Smooth muscle cell of the brain vasculature (primary cell): ENCODE results near the gene OSBPL5.
"Not testable (repeated sequence)": the region's sequence is repeated elsewhere in the genome, so short reads cannot be mapped to it uniquely, and the experiment has no call there.

Source experiments
- DNase-seq: peaks from one replicate; pipeline ENCODE4 v3.0.0-alpha.2; 2012; ENCODE audit warnings: low read depth, low spot score

The OSBPL5 gene

GRCh38 chr11:3121931-3122774, 43.0 kb downstream of the OSBPL5 start:
- no peak for DNase-seq

DNA sequence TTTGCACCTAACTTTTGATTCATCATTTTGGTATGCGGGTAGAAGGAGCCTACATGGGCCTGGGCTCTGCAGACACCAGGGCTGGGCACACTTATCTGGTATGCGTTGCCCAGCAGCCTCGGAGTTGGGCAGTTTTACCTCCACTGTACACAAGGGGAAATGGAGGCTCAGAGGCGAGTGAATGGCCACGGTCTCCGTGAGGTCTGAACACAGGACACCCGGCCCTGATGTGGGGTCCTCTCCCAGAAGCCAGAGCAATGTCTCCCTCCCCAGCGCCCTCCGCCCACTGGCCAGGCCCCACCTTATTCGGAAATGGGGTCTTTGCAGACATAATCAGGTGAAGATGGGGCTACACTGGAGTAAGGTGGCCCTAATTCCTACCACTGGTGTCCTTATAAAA, 43.7 kb downstream of the OSBPL5 start:
- no peak for DNase-seq

- DNase-seq, result no peak
These were observed 44.9 kb downstream of the OSBPL5 start for GRCh38 chr11:3120071-3120792.

DNA sequence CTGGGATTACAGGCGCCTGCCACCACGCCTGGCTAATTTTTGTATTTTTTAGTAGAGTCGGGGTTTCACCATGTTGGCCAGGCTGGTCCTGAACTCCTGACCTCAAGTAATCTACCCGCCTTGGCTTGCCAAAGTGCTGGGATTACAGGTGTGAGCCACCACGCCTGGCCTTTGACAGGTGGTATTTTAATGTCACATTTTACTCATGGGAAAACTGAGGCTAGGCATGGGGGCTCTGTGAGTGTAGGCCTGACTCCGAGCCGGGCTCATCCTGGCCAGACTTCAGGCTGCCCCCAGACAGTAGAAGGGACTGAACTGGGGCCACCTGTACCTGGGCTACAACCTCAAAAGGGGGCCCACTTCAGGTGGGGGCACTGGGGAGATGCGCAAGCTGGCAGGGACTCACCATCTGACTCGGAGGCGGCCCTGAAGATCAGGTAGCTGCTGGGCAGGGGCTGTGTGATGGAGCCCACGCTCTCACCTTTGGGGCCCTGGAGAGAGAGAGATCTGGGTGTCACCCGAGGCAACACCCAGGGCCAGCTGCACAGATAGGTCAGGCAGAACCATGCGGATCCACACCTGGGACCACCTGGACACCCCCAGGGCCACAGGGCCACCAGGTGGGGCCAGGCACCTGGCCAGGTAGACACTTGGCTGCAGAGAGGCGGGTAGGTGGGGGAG, 45.8 kb downstream of the OSBPL5 start:
- no peak for DNase-seq

- no peak for DNase-seq
These were observed 49.8 kb downstream of the OSBPL5 start for GRCh38 chr11:3115321-3115720.

DNA sequence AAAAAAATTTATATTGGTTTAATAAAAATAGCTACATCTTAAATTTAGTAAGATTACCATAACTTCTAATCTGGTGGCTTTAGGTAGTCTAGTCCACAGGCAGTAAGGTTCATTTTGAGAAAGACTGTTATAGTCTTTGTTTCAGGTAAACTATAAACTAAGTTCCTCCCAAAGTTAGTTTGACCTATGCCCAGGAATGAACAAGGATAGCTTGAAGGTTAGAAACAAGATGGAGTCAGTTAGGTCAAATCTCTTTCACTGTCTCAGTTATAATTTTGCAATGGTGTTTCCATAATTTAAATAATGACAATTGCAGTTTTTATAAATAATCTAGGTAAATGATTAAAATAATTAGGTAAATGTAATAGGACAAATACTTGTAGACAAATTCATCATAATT, 51.4 kb downstream of the OSBPL5 start:
- DNase-seq, result not testable (repeated sequence)

DNA sequence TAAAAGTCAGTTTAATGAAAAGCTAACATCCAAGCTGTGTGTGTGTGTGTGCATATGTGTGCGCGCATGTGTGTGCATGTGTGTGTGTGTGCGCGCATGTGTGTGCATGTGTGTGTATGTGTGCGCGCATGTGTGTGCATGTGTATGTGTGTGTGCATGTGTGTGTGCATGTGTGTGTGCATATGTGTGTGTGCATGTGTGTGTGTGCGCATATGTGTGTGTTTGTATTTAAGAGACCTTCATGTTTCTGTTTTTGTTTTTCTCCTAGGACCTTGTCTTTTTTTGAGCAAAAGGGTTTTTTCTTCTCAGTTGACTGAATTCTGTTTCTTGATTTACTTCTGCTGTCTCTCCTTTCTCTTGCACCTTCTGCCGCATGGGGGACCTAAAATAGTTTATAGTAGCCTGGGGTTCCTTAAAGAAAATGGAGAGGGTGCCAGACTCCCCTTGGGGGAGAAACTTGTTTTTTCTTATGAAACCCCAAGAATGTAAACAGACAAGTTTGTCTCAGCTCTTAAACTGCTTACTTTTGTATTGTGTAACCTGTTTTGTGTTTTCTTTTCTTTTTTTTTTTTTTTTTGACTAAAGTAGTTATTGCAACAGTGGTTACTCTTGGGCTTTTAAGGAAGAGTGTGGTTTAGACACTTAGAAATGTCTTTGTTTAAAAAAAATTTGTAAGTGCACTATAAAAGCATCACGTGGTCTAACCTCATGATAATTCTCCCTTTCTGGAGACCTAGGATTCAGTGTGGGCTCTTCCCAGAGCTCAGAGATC, 53.0 kb downstream of the OSBPL5 start:
- no peak for DNase-seq

GRCh38 chr11:3111466-3111865, 53.6 kb downstream of the OSBPL5 start:
- DNase-seq, result no peak

DNA sequence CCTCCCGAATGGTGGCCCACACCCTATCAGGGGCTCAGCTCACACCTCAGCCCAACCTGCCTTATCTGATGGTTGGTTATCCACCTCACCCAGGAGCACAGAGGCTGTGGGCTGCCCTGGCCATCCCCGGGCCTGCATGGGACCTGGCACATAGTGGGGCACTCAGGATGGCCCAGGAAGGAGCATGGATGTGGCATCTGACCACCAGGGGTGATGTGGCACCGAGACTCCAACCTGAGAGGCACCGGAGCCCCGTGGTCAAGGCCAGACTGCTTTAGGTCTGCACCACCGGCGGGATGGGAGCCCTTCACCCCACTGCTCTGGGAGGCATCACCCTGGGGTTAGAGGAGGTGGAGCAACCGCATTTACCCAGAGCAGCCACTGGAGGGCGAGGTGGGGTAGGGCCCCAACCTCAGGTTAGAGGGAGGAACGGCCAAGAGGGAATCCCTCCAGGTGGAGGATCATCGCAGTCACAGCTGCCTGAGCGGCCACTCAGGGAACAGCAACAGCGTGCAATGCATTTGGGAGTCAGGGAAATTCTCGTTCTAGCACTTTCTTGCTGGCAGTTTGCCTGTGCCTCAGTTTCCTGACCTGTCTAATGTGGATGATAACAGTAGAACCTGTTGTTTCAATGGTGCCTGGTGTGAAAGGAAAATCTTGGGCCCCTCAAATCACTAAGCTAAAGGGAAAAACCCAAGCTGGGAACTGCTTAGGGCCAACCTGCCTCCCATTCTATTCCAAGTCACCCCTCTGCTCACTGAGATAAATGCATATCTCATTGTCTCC, 55.0 kb downstream of the OSBPL5 start:
- no peak for DNase-seq

DNA sequence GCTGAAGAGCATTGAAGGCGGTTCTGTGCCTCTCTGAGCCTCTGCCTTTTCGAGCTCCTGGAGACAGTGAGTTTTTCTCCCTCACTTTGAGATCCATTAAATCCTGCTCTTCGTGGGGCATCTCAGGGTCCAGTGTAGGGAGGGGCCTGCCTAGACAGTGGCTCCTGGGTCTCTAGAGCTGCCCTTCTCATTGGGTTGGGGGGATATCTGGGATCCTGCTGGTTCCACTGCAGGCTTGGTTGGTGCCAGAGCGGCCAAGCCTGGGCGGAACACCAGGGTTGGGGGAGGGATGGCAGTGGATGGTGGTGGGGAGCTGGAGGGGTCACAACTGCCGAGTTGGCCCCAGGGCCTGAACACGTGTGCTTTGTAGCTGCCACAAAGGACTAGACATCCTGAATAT, 55.7 kb downstream of the OSBPL5 start:
- no peak for DNase-seq

- DNase-seq, result no peak
These were observed 56.9 kb downstream of the OSBPL5 start for GRCh38 chr11:3108183-3108721.

GRCh38 chr11:3107608-3108182, 57.4 kb downstream of the OSBPL5 start:
- no peak for DNase-seq

DNA sequence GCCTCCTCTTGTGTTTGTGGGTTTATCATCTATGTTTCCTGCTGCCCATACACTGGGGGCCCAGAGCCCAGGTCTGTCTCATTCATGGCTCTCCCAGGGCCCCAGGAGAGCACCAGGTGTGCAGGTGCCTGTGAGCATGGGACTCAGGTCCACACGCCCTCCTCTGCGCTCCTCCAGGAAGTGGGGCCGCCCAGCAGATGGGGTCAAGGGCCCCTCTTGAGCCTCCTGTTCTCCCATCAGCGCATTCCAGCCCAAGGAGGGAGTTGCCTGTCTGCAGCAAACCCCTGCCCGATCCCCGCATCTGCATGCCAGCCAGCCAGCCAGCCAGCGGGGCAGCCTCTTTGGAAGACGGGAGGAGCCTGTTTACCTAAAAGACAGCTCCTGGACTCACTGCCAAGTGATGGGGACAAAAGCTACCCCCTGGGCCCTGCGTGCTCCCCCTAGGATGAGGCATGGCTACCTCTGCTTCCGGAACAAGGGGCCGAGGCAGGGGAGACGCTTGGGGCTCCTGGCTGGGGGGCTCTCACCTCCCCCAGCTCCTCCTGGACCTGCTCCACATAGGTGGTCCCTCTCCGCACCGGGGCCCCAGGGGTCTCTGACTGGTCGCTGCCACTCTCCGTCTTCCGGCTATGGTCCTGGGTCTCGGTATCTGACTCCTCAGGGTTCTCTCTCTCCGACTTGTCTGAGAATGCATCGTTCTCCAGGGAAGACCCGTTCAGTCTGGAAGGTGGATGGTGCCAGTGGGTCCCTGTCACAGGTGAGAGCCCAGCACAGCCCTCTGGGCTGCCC, 58.2 kb downstream of the OSBPL5 start:
- no peak for DNase-seq

DNA sequence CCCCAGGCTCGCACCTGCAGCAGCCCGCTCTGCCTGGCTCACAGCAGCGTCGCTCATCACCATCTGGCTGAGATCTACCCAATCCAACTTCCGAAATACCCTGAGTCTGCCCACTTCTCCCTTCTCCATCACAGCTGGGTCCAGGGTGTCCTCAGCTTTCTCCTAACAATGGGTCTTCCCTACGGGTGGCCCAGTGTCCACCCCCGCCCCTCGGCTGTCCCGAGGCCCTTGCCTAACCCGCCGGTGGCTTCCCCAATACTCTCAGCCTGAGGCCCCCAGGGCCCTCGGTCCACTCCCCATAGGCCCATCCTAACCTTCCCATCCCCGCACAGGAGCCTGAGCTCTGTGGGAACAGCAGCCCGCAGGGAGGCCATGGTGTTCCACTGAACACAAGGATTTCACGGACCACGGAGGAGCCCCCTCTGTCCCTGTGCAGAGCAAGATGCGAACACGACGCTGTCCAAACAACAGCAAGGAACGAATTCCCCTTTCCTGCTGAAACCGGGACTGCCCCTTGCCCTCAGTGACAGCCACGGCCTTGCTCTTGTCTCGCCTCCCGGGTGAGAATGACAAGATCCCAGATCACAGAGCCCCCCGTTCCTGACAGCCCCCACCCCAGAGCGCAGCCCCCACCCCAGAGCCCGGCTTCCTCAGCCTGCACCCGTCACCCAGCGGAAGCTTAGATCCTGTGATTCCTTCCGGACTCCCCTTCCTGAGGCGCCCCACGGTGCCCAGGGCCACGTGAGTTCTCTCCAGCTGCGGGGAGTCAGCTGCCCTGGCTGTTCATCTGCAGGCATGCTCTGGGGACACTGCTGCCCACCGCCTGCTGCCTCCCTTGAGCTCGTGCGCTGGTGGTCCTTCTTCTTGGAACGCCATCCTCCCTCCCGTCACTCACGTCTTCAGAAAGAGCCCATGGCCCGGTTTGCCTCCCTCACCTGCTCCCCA, 59.0 kb downstream of the OSBPL5 start:
- DNase-seq, result no peak

DNA sequence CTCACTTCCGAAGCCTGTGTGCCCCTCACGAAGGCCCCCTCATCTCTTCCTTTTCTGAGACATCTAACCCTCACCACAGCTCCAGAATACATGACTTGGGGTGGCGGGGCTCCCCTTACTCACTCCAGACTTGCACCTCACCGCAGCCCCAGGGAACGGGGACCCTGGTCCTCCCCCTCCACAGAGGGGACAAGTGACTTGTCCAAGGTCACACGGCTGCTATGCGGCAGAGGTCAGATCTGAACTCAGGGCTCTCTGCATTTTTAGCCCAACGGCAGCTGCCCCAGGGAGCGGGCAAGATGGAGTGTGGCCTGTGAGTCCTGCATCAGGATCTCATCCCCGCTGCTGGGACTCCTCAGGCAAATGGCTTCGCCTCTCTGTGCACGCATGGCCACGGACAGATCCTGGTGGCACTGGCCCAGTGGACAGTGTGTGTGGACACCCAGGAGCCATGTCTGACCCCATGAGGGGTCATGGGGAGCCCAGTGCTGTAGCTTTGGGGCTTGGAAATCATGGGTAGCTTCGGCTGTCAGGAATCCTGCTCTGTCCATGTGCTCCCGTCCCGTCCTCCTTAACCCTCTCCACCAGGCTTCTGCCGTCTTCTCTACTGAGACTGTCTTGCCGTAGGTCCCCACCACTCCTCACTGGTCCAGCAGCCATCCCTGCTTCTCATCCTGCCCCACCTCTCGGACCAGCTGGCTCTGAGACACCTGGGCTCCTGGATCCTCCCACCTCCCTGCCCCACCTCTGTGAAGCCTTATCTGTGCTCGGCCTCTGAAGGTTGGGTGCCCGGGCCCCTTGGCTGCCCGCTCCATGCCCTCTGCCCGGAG, 59.9 kb downstream of the OSBPL5 start:
- no peak for DNase-seq

DNA sequence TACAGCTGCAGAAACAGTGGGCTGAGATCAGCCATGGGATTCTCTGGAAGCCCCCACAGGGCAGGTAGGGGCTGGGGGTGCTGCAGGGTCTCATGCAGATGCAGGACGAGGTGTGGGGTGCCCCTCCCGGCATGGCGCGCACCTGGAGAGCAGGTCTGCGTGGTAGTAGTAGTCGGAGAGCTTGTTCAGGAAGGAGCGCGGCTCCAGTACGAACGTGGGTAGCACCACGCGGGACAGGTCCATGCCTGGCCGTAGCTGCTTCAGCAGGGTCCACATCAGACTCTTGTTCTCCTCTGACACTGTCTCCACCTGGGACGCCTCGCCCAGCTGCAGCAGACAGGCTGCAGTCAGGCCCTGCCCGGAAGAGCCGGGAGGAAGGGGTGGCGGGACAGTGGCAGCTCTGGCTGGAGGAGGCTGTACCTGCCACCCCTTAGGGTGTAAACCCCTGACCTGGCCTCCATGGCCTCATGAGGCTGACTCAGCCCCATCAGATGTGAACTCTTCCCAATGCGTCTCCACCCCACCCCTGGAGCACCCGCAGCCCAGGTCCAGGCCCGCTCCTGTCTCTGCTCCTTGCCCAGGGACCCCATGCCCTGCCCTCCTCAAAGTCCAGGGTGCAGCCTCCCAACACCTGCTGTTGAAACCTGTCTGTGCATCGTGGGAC, 60.9 kb downstream of the OSBPL5 start:
- no peak for DNase-seq

- DNase-seq, result no peak
These were observed 62.0 kb downstream of the OSBPL5 start for GRCh38 chr11:3103076-3103475.
